ENCODE measurements around the gene P2RX6. TPM values are rescaled to one million over a fixed set of nuclear protein-coding genes. Genes with fewer than 3 reads are reported as not detected.
"Not testable (repeated sequence)": the region's sequence is repeated elsewhere in the genome, so short reads cannot be mapped to it uniquely, and the experiment has no call there.

The P2RX6 gene
- total RNA-seq, 2 experiments from 2014 or later, result 0.50 to 0.63 TPM

DNA sequence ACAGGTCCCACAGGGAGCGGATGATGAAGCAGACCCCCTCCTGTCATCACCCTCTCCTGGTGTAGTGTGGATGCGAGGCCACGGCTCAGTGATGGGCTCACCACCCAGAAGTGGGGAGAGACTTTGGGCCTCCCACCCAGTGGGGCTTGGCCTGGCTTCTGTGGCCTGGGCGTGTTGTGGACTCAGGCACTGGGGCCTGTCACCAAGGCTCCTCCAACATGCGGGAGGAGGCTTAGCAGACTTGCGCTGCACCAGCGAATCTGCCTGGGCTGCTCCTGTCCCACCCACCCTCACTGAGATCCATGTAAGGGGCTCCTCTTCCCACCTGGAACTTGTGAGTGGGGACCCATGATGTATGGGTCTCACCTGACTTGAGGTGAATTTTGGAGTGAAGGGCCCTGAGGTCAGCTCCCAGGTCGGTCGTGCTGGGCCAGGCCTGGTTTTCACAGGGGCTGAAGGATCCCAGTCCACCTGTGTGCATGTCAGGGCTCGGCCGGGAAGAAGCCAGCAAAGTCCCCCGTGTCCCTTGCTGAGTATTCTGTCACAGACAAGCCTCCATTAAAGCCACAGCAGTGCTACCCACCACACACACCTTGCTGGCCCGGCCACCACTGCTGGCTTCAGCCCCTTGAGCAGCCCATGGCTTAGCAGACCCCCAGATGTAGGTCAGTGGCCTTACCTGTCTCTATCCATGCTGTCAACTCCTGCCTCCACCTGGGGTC lies 17.3 kb upstream of the P2RX6 start:
- Mint-ChIP-seq H3K4me1 (ENCODE audit: low read depth) (peaks cover 15% of the 10 kb centered on the region), H3K36me3 (ENCODE audit: low read depth) (peaks cover 31% of the 10 kb centered on the region), H3K27ac (no peak overlapping the region), H3K27me3 (ENCODE audit: low read depth) (no peaks in the 10 kb centered on the region), H3K9me3 (ENCODE audit: insufficient read depth) (no peaks in the 10 kb centered on the region), H3K4me3 (no peak overlapping the region)
- CTCF ChIA-PET, result no interaction called here
- ATAC-seq, result no peak
- no peak for DNase-seq
- POLR2A ChIA-PET, result interaction anchor here (1.0 kb wide), 1 partner anchor 23 kb away, joined by 3 read pairs; no protein-coding TSS in a partner anchor

GRCh38 chr22:20998411-20999336 lies 16.3 kb upstream of the P2RX6 start:
- ChIA-PET POLR2A (interaction anchor here (1.4 kb wide), 1 partner anchor 16 kb away, joined by 7 read pairs; the partner anchor contains the start of gene LZTR1), CTCF (interaction anchor here (0.9 kb wide), 1 partner anchor 16 kb away, joined by 3 read pairs; the partner anchor contains the start of gene LZTR1)
- peak overlapping the region; percentile 5 for H3K4me3 Mint-ChIP-seq
- H3K4me1 Mint-ChIP-seq (ENCODE audit: low read depth), result peaks cover 23% of the 10 kb centered on the region
- H3K9me3 Mint-ChIP-seq (ENCODE audit: insufficient read depth), result no peaks in the 10 kb centered on the region
- ATAC-seq (no peak), DNase-seq (no peak)
- H3K27ac Mint-ChIP-seq, result peak overlapping the region; percentile 46
- H3K27me3 Mint-ChIP-seq (ENCODE audit: low read depth), result no peaks in the 10 kb centered on the region
- peaks cover 31% of the 10 kb centered on the region for H3K36me3 Mint-ChIP-seq (ENCODE audit: low read depth)

- ChIA-PET CTCF (interaction anchor here (0.9 kb wide), 1 partner anchor 17 kb away, joined by 3 read pairs; the partner anchor contains the start of gene LZTR1), POLR2A (interaction anchor here (0.6 to 1.4 kb wide), 2 partner anchors 13 to 17 kb away, joined by 4 to 7 read pairs; partner anchors contain the start of gene LZTR1)
- H3K9me3 Mint-ChIP-seq (ENCODE audit: insufficient read depth), result no peaks in the 10 kb centered on the region
- H3K27ac Mint-ChIP-seq, result peak overlapping the region; percentile 97
- DNase-seq (no peak), ATAC-seq (no peak)
- H3K4me3 Mint-ChIP-seq, result peak overlapping the region; percentile 92
- H3K4me1 Mint-ChIP-seq (ENCODE audit: low read depth), result peaks cover 29% of the 10 kb centered on the region
- H3K36me3 Mint-ChIP-seq (ENCODE audit: low read depth), result peaks cover 31% of the 10 kb centered on the region
- H3K27me3 Mint-ChIP-seq (ENCODE audit: low read depth), result no peaks in the 10 kb centered on the region
Measured at GRCh38 chr22:20999350-21000206, 15.4 kb upstream of the P2RX6 start.

- no peak for ATAC-seq
- Mint-ChIP-seq H3K9me3 (ENCODE audit: insufficient read depth) (no peaks in the 10 kb centered on the region), H3K4me3 (peak overlapping the region; percentile 92), H3K27me3 (ENCODE audit: low read depth) (no peaks in the 10 kb centered on the region), H3K4me1 (ENCODE audit: low read depth) (peaks cover 29% of the 10 kb centered on the region), H3K36me3 (ENCODE audit: low read depth) (peaks cover 31% of the 10 kb centered on the region), H3K27ac (peak overlapping the region; percentile 97)
- CTCF ChIA-PET, result interaction anchor here (1.5 kb wide), 1 partner anchor 18 kb away, joined by 6 read pairs; the partner anchor contains the start of gene LZTR1
- no peak for DNase-seq
- POLR2A ChIA-PET, result interaction anchor here (0.6 to 2.6 kb wide), 4 partner anchors 9 to 19 kb away, joined by 3 to 17 read pairs (median 4); partner anchors contain the start of gene LZTR1
Measured at GRCh38 chr22:21000207-21000986, 14.6 kb upstream of the P2RX6 start.

GRCh38 chr22:21000987-21001600 lies 13.9 kb upstream of the P2RX6 start:
- H3K9me3 Mint-ChIP-seq (ENCODE audit: insufficient read depth), result no peaks in the 10 kb centered on the region
- H3K36me3 Mint-ChIP-seq (ENCODE audit: low read depth), result peaks cover 29% of the 10 kb centered on the region
- CTCF ChIA-PET, result interaction anchor here (1.5 kb wide), 1 partner anchor 19 kb away, joined by 6 read pairs; the partner anchor contains the start of gene LZTR1
- H3K4me3 Mint-ChIP-seq, result peak overlapping the region; percentile 92
- POLR2A ChIA-PET, result interaction anchor here (0.8 to 2.6 kb wide), 3 partner anchors 10 to 20 kb away, joined by 3 to 17 read pairs (median 4); partner anchors contain the start of gene LZTR1
- peak overlapping the region; percentile 97 for H3K27ac Mint-ChIP-seq
- no peak for ATAC-seq
- no peak for DNase-seq
- H3K27me3 Mint-ChIP-seq (ENCODE audit: low read depth), result no peaks in the 10 kb centered on the region
- H3K4me1 Mint-ChIP-seq (ENCODE audit: low read depth), result peaks cover 29% of the 10 kb centered on the region

DNA sequence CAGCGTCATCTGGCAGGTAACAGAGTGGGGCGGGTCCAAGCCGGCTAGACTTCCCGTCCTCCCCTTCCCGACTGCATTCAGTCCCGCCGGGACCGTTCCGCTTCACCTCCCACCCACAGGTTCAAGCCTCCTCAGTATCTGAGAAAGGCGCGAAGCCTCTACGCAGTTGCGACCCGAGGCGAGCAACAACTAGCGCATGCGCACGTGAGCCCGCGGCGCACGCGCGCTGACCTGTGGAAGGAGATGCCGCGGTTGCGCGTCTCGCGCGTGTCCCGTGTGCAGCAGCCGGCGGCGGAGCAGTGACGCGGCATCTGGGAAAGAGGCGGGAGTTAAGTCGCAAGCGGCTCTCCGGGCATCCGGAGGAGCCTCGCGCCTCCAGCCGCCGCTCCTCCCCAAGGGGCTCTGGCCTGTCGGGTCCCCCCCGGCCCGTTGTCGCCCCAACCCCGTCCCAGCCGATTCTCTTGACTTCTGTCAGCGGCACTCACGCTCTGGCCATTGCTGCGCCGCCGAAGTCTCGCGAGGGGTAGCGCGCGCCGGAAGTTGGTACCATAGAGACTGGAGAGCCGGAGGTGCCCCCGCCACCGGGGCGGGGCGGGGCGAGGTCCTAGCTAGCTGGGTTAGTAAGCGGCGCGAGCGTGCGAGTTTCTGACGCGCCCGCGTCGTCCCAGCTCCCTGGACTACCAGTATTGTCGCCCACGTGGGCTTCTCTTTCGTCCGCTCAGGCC lies 13.2 kb upstream of the P2RX6 start, which contains the start of gene THAP7:
TSS of gene THAP7 (minus strand) at position 518 of the 725 bp plus-strand sequence. CDS start at position 311, 207 bp downstream.
- no peaks in the 10 kb centered on the region for H3K27me3 Mint-ChIP-seq (ENCODE audit: low read depth)
- H3K4me1 Mint-ChIP-seq (ENCODE audit: low read depth), result peaks cover 29% of the 10 kb centered on the region
- ATAC-seq (peak; percentile 94), DNase-seq (peak; percentile 98)
- peaks cover 26% of the 10 kb centered on the region for H3K36me3 Mint-ChIP-seq (ENCODE audit: low read depth)
- CTCF ChIA-PET, result interaction anchor here (1.0 to 1.5 kb wide), 3 partner anchors 11 to 21 kb away, joined by 3 to 6 read pairs (median 3); partner anchors contain the start of gene LZTR1
- no peaks in the 10 kb centered on the region for H3K9me3 Mint-ChIP-seq (ENCODE audit: insufficient read depth)
- H3K4me3 Mint-ChIP-seq, result peak within 1 kb of the TSS; percentile 92
- POLR2A ChIA-PET, result interaction anchor here (0.7 to 2.6 kb wide), 6 partner anchors 13 to 100 kb away, joined by 3 to 17 read pairs (median 3); partner anchors contain the start of gene LZTR1
- peak within 1 kb of the TSS; percentile 97 for H3K27ac Mint-ChIP-seq

DNA sequence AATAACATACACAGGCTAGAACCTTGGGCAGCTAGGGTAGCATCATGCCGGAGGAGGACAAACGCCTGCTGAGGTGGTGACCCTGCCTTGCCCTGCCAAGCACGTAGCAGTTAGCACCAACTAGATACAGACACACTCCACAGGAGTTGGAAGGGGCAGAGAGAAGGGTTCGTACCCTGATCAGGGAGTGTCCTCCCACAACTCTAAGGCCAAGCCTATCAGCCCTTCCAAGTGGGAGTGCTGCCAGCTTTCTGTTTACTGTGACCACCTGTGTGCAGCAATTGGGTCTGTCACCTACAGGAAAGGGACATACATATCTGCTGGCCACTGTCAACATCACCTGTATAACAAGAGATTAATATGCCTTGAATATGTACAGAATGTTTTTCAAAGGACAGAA lies 11.2 kb upstream of the P2RX6 start:
- DNase-seq (no peak), ATAC-seq (no peak)
- Mint-ChIP-seq H3K36me3 (ENCODE audit: low read depth) (peaks cover 18% of the 10 kb centered on the region), H3K4me1 (ENCODE audit: low read depth) (peaks cover 29% of the 10 kb centered on the region), H3K27ac (peak overlapping the region; percentile 25), H3K27me3 (ENCODE audit: low read depth) (no peaks in the 10 kb centered on the region), H3K9me3 (ENCODE audit: insufficient read depth) (no peaks in the 10 kb centered on the region), H3K4me3 (peak overlapping the region; percentile 92)
- ChIA-PET POLR2A (no interaction called here), CTCF (no interaction called here)

DNA sequence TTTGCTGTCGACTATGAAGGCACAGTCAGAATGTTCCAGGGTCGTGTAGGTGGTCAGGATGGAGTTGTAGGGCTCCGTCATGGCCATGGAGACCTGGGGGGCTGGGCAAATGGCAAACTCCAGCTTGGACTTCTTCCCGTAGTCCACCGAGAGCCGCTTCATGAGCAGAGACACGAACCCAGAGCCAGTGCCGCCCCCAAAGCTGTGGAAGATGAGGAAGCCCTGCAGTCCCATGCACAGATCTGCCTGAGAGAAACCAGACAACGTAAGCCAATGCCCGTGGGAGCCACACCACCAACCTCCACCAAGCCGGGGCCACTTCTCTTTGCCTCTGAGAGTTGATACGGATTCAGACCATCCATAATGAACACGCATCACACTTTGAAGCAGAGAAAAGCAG lies 5.8 kb upstream of the P2RX6 start:
- CTCF ChIA-PET, result interaction anchor here (0.7 kb wide), 1 partner anchor 12 kb away, joined by 3 read pairs; no protein-coding TSS in a partner anchor
- ATAC-seq; H3K4me3 Mint-ChIP-seq; H3K4me1 Mint-ChIP-seq (ENCODE audit: low read depth); H3K36me3 Mint-ChIP-seq (ENCODE audit: low read depth); H3K27ac Mint-ChIP-seq; POLR2A ChIA-PET; DNase-seq; H3K9me3 Mint-ChIP-seq (ENCODE audit: insufficient read depth); H3K27me3 Mint-ChIP-seq (ENCODE audit: low read depth): not testable (repeated sequence)

DNA sequence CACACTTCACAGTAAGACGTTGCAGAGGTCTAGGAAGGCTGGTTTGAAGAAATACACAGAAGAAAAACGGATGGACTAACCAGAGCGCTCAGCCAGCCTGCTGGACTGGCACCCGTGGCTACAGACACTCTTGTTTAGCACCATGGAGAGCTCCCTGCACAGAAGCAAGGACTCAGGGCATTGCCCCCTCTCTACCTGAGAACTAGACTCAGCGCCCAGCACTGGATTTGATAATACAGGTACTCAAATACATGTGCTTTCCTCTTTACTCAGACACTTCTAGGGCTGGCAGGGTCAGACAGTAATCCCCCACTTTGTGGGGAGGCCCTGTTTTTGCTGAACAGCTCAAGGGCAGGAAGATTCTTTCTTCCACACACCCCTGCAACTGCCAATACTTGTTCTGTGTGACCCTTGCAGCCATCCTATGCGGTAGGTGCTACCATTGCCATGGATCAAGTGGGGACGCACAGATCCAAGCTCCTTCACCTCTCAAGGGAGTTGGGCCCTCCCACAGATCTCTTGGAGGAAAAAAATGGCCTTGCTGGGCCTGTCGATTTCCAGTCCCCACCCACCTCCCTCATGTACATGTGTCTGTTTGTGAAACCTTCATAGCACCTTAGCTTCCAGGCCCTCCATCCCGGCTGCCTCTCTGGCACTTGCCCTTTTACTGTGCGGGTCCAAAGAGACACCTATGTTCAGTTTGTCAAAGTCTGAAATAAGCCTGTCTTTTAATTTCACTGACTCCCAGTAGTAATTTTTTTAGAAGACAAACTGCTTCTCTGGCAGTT lies 5.1 kb upstream of the P2RX6 start:
- no peaks in the 10 kb centered on the region for H3K27me3 Mint-ChIP-seq (ENCODE audit: low read depth)
- ATAC-seq, result no peak
- ChIA-PET CTCF (interaction anchor here (0.7 kb wide), 1 partner anchor 11 kb away, joined by 3 read pairs; no protein-coding TSS in a partner anchor), POLR2A (no interaction called here)
- no peaks in the 10 kb centered on the region for H3K9me3 Mint-ChIP-seq (ENCODE audit: insufficient read depth)
- no peaks in the 10 kb centered on the region for H3K36me3 Mint-ChIP-seq (ENCODE audit: low read depth)
- peaks cover 14% of the 10 kb centered on the region for H3K4me1 Mint-ChIP-seq (ENCODE audit: low read depth)
- no peak overlapping the region for H3K27ac Mint-ChIP-seq
- peak; percentile 69 for DNase-seq
- no peak overlapping the region for H3K4me3 Mint-ChIP-seq
